Measurements from ENCODE around the gene F7.
"Not testable (repeated sequence)": the region's sequence is repeated elsewhere in the genome, so short reads cannot be mapped to it uniquely, and the experiment has no call there.

Gene F7

DNA sequence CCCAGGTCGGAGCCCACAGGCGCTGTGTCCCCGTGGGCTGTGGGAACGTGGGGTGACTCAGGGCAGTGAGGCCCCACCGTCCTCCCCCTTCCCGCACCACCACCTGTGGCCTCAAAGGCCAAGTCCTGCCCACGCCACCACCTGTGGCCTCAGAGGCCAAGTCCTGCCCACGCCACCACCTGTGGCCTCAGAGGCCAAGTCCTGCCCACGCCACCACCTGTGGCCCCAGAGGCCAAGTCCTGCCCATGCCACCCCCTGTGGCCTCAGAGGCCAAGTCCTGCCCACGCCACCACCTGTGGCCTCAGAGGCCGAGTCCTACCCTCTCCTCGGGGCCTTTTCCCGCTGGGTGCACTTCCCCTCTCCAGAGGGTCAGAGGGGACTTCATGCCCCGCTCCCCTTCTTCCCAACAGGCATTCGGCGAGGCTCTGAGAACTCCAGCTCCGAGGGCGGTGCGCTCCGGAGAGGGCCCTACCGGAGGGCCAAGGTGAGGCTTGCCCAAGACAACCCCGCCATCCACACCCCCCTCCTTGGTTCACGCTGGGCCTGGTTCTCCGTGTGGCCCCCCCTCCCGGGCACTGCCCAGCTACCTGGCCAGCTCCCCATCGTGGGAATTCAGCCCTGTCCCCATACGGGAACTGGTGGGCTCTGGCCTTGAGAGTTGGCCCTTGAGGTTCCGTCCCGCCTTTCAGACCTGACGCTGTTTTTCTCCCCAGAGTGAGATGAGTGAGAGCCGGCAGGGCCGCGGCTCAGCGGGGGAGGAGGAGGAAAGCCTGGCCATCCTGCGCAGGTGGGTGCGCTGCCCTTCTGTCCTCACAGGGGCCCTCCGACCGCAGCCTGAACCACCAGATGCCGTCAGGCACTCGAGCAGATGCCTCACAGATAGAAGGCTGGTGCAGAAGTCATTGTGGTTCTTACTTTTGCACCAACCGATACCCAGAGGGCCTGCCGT is 27.4 kb upstream of the F7 start:
- no peaks in the 10 kb centered on the region for H3K9me3 Mint-ChIP-seq
- no peak for DNase-seq (ENCODE audit: low spot score in 2 of 2)
- no peaks in the 10 kb centered on the region for H3K4me1 Mint-ChIP-seq
- H3K4me3 Mint-ChIP-seq, result no peak overlapping the region
- H3K27me3 Mint-ChIP-seq, result peaks cover 3% of the 10 kb centered on the region
- peaks cover 2% of the 10 kb centered on the region for H3K36me3 Mint-ChIP-seq
- no peak overlapping the region for H3K27ac Mint-ChIP-seq
- ATAC-seq (ENCODE audit: low read depth), result no peak

GRCh38 chr13:113078902-113079780 is 26.4 kb upstream of the F7 start:
- Mint-ChIP-seq H3K36me3 (peaks cover 2% of the 10 kb centered on the region), H3K4me1 (no peaks in the 10 kb centered on the region), H3K27me3 (peaks cover 3% of the 10 kb centered on the region), H3K9me3 (no peaks in the 10 kb centered on the region), H3K27ac (no peak overlapping the region), H3K4me3 (no peak overlapping the region)
- ATAC-seq (ENCODE audit: low read depth), result no peak
- DNase-seq (ENCODE audit: low spot score in 2 of 2), result no peak

DNA sequence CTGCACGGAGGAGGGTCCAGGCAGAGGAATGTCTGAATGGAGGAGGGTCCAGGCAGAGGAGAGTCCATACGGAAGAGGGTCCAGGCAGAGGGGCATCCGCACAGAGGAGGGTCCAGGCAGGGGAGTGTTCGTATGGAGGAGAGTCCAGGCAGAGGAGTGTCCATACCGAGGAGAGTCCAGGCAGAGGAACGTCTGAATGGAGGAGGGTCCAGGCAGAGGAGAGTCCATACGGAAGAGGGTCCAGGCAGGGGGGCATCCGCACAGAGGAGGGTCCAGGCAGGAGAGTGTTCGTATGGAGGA is 25.9 kb upstream of the F7 start:
- not testable (repeated sequence) for DNase-seq (ENCODE audit: low spot score in 2 of 2); ATAC-seq (ENCODE audit: low read depth); H3K27me3 Mint-ChIP-seq

DNA sequence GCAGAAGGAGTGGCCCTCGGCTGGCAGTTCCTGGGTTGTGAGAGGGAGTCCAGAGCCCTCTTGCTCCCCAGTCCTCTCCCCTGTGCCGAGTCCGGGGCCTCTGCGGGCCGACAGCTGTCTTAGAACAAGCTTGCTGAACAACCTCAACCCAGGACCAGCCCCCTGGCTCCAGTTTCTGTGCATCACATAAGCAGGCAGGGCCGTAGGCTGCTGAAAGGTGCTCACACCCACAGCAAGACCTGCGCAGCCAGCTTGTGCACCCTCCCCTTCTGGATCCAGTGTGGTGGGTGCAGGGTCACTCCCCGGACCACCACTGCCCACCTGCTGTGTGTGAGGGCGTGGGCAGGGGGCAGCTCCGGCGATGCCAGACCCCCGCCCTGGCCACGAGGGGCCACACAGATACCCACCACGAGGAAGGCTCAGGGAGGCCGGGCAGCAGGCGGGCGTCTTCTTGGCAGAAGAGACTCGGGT is 25.2 kb upstream of the F7 start:
- Mint-ChIP-seq H3K9me3 (no peaks in the 10 kb centered on the region), H3K4me1 (no peaks in the 10 kb centered on the region), H3K36me3 (peaks cover 2% of the 10 kb centered on the region), H3K4me3 (no peak overlapping the region), H3K27me3 (peaks cover 3% of the 10 kb centered on the region), H3K27ac (no peak overlapping the region)
- no peak for DNase-seq (ENCODE audit: low spot score in 2 of 2)
- ATAC-seq (ENCODE audit: low read depth), result no peak

More for the DNA sequence above, 25.9 kb upstream of the F7 start:
- H3K9me3 Mint-ChIP-seq, H3K36me3 Mint-ChIP-seq, H3K27ac Mint-ChIP-seq, H3K4me3 Mint-ChIP-seq, H3K4me1 Mint-ChIP-seq: not testable (repeated sequence)

- Mint-ChIP-seq H3K9me3 (no peaks in the 10 kb centered on the region), H3K4me3 (no peak overlapping the region), H3K4me1 (no peaks in the 10 kb centered on the region), H3K27ac (no peak overlapping the region), H3K36me3 (peaks cover 2% of the 10 kb centered on the region), H3K27me3 (peaks cover 3% of the 10 kb centered on the region)
- DNase-seq (ENCODE audit: low spot score in 2 of 2), result no peak
- ATAC-seq (ENCODE audit: low read depth), result no peak
Measured at GRCh38 chr13:113080901-113081521, 24.6 kb upstream of the F7 start.

DNA sequence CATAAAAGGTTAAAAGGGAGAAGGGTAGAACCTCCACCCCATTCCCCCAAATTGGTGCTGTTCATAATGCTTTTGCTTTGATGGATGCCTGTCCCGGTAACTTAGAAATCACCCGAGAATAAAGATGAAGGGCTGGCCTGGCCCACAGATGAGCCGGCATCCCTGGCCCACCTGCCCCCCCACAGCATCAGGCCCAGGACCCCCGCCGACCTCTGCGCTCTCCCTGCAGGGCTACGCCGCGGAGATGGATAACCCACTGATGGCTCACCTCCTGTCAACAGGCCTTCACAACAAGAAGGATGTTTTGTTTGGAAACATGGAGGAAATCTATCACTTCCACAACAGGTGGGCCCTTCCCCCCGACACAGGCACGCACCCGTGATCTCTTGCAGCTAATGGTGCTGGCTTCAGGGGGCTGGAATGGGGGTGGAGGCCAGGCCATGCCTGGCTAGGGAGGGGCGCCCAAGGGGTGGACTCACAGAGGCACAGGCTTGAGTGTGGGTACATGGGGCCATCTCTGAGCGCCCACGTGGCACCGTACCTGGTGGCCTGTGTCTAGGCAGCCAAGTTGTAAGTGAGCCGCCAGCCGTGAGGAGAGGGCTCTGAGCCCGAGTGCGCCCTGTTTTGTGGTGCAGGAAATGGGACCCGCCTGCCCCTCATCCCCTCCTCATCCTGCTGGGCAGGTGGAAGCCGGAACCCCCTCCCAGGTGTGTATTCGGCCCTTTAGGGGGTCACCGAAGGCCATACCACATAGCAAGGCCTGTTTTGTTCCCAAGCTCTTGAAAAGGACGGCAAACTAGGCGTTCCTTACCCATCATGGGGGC is 23.2 kb upstream of the F7 start:
- no peaks in the 10 kb centered on the region for H3K9me3 Mint-ChIP-seq
- no peaks in the 10 kb centered on the region for H3K4me1 Mint-ChIP-seq
- no peak overlapping the region for H3K27ac Mint-ChIP-seq
- peaks cover 3% of the 10 kb centered on the region for H3K27me3 Mint-ChIP-seq
- no peak for DNase-seq (ENCODE audit: low spot score in 2 of 2)
- no peak overlapping the region for H3K4me3 Mint-ChIP-seq
- H3K36me3 Mint-ChIP-seq, result peaks cover 2% of the 10 kb centered on the region
- ATAC-seq (ENCODE audit: low read depth), result no peak

DNA sequence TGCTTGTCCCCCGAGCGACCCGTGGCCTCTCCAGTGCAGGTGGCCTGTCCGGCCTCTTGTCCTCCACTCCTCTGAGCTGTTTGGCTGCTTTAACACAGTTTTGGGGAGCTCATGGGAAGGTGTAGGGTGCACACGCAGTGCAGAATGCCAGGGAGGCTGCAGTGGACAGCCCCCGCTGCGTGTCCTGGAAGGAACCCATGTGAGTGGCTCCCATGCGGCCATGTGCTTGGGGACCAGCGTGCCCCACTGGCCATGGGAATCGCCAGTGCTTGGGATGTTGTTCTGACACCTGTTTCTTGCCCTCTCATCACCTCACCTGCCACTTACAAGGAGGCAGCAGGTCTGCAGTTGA is 22.6 kb upstream of the F7 start:
- Mint-ChIP-seq H3K27ac (no peak overlapping the region), H3K4me3 (no peak overlapping the region), H3K4me1 (no peaks in the 10 kb centered on the region), H3K27me3 (peaks cover 3% of the 10 kb centered on the region), H3K36me3 (peaks cover 2% of the 10 kb centered on the region), H3K9me3 (no peaks in the 10 kb centered on the region)
- DNase-seq (ENCODE audit: low spot score in 2 of 2), result no peak
- no peak for ATAC-seq (ENCODE audit: low read depth)

GRCh38 chr13:113083402-113084061 is 22.1 kb upstream of the F7 start:
- H3K4me1 Mint-ChIP-seq, result no peaks in the 10 kb centered on the region
- H3K36me3 Mint-ChIP-seq, result no peaks in the 10 kb centered on the region
- peaks cover 3% of the 10 kb centered on the region for H3K27me3 Mint-ChIP-seq
- no peak overlapping the region for H3K27ac Mint-ChIP-seq
- H3K4me3 Mint-ChIP-seq, result no peak overlapping the region
- DNase-seq (ENCODE audit: low spot score in 2 of 2) (no peak), ATAC-seq (ENCODE audit: low read depth) (no peak)
- H3K9me3 Mint-ChIP-seq, result no peaks in the 10 kb centered on the region

- Mint-ChIP-seq H3K36me3 (peaks cover 3% of the 10 kb centered on the region), H3K9me3 (no peaks in the 10 kb centered on the region), H3K27ac (no peak overlapping the region), H3K4me1 (no peaks in the 10 kb centered on the region), H3K4me3 (no peak overlapping the region), H3K27me3 (peaks cover 3% of the 10 kb centered on the region)
- ATAC-seq (ENCODE audit: low read depth) (no peak), DNase-seq (ENCODE audit: low spot score in 2 of 2) (no peak)
Measured at GRCh38 chr13:113084094-113084942, 21.3 kb upstream of the F7 start.

DNA sequence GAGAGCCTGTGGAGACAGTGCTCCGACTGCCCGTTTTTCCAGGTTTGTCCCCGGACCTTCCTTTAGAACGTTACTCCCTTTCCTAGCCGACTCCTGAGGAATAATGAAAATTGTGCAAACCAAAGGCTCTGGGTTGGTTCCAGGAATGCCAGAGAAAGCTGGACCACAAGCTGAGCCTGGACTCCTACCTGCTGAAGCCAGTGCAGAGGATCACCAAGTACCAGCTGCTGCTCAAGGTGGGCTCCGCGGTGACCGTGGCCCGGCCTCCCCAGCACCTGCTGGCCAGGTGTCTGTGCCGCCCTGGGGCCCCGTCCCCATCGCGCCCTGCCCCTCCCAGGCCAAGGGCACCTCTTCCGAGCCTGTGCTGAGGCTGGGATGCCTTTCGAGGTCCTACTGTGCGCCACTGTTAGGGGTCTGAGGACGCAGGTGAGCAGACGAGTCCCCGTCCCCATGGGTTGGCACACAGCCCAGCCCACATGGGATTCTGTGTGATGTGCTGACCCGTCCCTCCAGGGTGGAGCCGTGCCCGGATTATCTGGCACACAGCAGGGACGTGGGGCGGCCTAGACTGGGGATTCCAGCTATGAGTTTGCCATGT is 20.5 kb upstream of the F7 start:
- no peak for ATAC-seq (ENCODE audit: low read depth)
- H3K4me1 Mint-ChIP-seq, result no peaks in the 10 kb centered on the region

DNA sequence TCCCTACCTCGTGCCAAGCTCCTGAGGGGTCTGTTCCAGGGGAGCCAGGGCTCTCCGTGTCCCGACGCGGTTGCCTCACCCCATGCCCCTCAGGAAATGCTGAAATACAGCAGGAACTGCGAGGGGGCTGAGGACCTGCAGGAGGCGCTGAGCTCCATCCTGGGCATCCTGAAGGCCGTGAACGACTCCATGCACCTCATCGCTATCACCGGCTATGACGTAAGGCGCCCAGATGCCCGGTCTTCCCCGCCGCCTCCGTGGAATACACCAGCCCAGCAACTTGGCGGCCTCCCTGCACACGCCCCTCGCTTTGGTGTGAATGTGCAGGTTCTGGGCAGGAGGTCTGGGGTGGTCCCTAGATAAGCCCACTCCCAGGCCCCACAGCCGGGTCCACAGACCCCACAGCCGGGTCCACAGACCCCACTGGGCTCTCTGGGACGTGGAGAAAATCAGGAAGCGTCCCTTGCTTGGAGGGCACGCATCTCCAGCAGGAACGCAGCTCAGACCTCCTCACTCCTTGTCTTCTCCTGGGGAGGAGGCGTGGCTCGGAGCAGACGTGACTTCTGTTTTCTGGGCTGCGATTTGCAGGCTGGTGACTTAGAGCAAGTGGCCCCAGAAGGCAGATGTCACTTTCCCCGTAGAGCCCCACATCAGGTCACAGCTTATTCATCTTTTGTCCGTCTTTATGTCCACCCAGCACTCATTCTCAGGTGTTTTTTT is 19.4 kb upstream of the F7 start:
- no peak overlapping the region for H3K27ac Mint-ChIP-seq
- no peaks in the 10 kb centered on the region for H3K4me1 Mint-ChIP-seq
- peaks cover 3% of the 10 kb centered on the region for H3K36me3 Mint-ChIP-seq
- H3K4me3 Mint-ChIP-seq, result no peak overlapping the region
- no peaks in the 10 kb centered on the region for H3K9me3 Mint-ChIP-seq
- no peak for DNase-seq (ENCODE audit: low spot score in 2 of 2)
- H3K27me3 Mint-ChIP-seq, result no peaks in the 10 kb centered on the region
- no peak for ATAC-seq (ENCODE audit: low read depth)

More for the DNA sequence above, 20.5 kb upstream of the F7 start:
- peaks cover 3% of the 10 kb centered on the region for H3K36me3 Mint-ChIP-seq
- H3K9me3 Mint-ChIP-seq, result no peaks in the 10 kb centered on the region
- DNase-seq (ENCODE audit: low spot score in 2 of 2), result no peak
- no peaks in the 10 kb centered on the region for H3K27me3 Mint-ChIP-seq
- no peak overlapping the region for H3K4me3 Mint-ChIP-seq
- no peak overlapping the region for H3K27ac Mint-ChIP-seq
